Fibroblast of skin of right biceps (primary cell): ENCODE results near the gene OSTN.
"Not testable (repeated sequence)": the region's sequence is repeated elsewhere in the genome, so short reads cannot be mapped to it uniquely, and the experiment has no call there.

Experiments used
- DNase-seq: peaks from one replicate; pipeline ENCODE4 v3.0.0-alpha.2; 2013

The OSTN gene

GRCh38 chr3:191268737-191269136 lies 69.7 kb downstream of the OSTN start:
- no peak for DNase-seq

- DNase-seq: no peak
Observed at GRCh38 chr3:191269289-191270085, 70.4 kb downstream of the OSTN start.

- not testable (repeated sequence) for DNase-seq
Observed at GRCh38 chr3:191275244-191275643, 76.2 kb downstream of the OSTN start.

GRCh38 chr3:191275751-191276150 lies 76.7 kb downstream of the OSTN start:
- no peak for DNase-seq

GRCh38 chr3:191280111-191280510 lies 81.1 kb downstream of the OSTN start:
- no peak for DNase-seq

- no peak for DNase-seq
Observed at GRCh38 chr3:191280882-191281281, 81.8 kb downstream of the OSTN start.

GRCh38 chr3:191282251-191283185 lies 83.5 kb downstream of the OSTN start:
- DNase-seq: no peak

GRCh38 chr3:191283400-191283799 lies 84.4 kb downstream of the OSTN start:
- DNase-seq: no peak

GRCh38 chr3:191290311-191291025 lies 91.4 kb downstream of the OSTN start:
- peak; percentile 27 for DNase-seq

GRCh38 chr3:191292243-191293015 lies 93.4 kb downstream of the OSTN start:
- DNase-seq: no peak

- DNase-seq: no peak
Observed at GRCh38 chr3:191294291-191294690, 95.2 kb downstream of the OSTN start.

- no peak for DNase-seq
Observed at GRCh38 chr3:191296041-191296541, 97.0 kb downstream of the OSTN start.

GRCh38 chr3:191298846-191299245 lies 99.8 kb downstream of the OSTN start:
- no peak for DNase-seq

GRCh38 chr3:191300422-191300821 lies 101.4 kb downstream of the OSTN start:
- DNase-seq: no peak

- DNase-seq: no peak
Observed at GRCh38 chr3:191301017-191301416, 102.0 kb downstream of the OSTN start.

- DNase-seq: no peak
Observed at GRCh38 chr3:191301782-191302411, 102.9 kb downstream of the OSTN start.

- DNase-seq: no peak
Observed at GRCh38 chr3:191302451-191302850, 103.4 kb downstream of the OSTN start.

- no peak for DNase-seq
Observed at GRCh38 chr3:191303596-191303995, 104.6 kb downstream of the OSTN start.

- DNase-seq: no peak
Observed at GRCh38 chr3:191306428-191306827, 107.4 kb downstream of the OSTN start.

- DNase-seq: no peak
Observed at GRCh38 chr3:191307341-191307740, 108.3 kb downstream of the OSTN start.

GRCh38 chr3:191313296-191313695 lies 114.3 kb downstream of the OSTN start:
- no peak for DNase-seq
